CD1c-positive myeloid dendritic cell (primary cell): ENCODE results near the gene RELB.

Experiments used
- DNase-seq: peaks from one replicate; pipeline ENCODE4 v3.0.0-alpha.2; 2016; ENCODE audit errors: extremely low spot score

RELB gene

GRCh38 chr19:45079063-45079910 is 78.0 kb downstream of the RELB start, which contains the start of gene GEMIN7:
Gene GEMIN7, plus strand, starts transcription at chr19:45079260. Its CDS starts 10,855 bp downstream, at chr19:45090115.
- peak; percentile 80 for DNase-seq

- no peak for DNase-seq
Measured at GRCh38 chr19:45079911-45080370, 78.7 kb downstream of the RELB start.

- no peak for DNase-seq
Measured at GRCh38 chr19:45082170-45082569, 80.9 kb downstream of the RELB start.

GRCh38 chr19:45086480-45086879 is 85.2 kb downstream of the RELB start:
- DNase-seq: no peak

GRCh38 chr19:45087531-45087930 is 86.3 kb downstream of the RELB start:
- peak; percentile 43 for DNase-seq
